Natural killer cell treated with Interleukin-12 subunit alpha and Interleukin-12 subunit beta and Interleukin-15 and Interleukin-18, amount 100 ng/mL, for 72 hours (primary cell): Measurements from ENCODE around the gene AGK. TPM values are rescaled to one million over a fixed set of nuclear protein-coding genes. Genes with fewer than 3 reads are reported as not detected.

ENCODE experiments used
- ATAC-seq, 2 donors: fragments of 150-1000 bp; cut with Tn5 transposase in 1 of 2; sonication (Bioruptor Pico), chemical (Tn5 transposase) in 1 of 2; 2 replicates each; pipeline ENCODE4 v1.10.0; 2021
- DNase-seq: peaks from one replicate; pipeline ENCODE4 v3.0.0; 2022; ENCODE audit warnings: low spot score
- H3K27ac Mint-ChIP-seq, 2 donors: 1 replicate in 1 of 2; 2 replicates in 1 of 2; pipeline ENCODE4 v1.8.0; 2022; ENCODE audit warnings: mixed read lengths in 2 of 2, mild to moderate bottlenecking in 1 of 2, moderate library complexity in 1 of 2
- H3K27me3 Mint-ChIP-seq, 2 donors: 1 replicate in 1 of 2; 2 replicates in 1 of 2; pipeline ENCODE4 v1.8.0; 2022; ENCODE audit warnings: mixed read lengths in 2 of 2
- H3K36me3 Mint-ChIP-seq: one replicate; pipeline ENCODE4 v1.8.0; 2022; ENCODE audit warnings: mixed read lengths
- H3K4me1 Mint-ChIP-seq, 2 donors: 1 replicate in 1 of 2; 2 replicates in 1 of 2; pipeline ENCODE4 v1.8.0; 2022; ENCODE audit warnings: low read depth in 2 of 2, mixed read lengths in 2 of 2, mild to moderate bottlenecking in 1 of 2
- H3K4me3 Mint-ChIP-seq: one replicate; pipeline ENCODE4 v1.8.0; 2022; ENCODE audit warnings: mixed read lengths
- H3K9me3 Mint-ChIP-seq: 2 replicates; pipeline ENCODE4 v1.8.0; 2022; ENCODE audit warnings: mixed read lengths
- total RNA-seq, 2 donors: library from RNA; stranded (reverse); gene quantifications; one replicate each; pipeline ENCODE4 v1.2.3, GENCODE V29; 2022

Gene AGK
- total RNA-seq, result 100 to 1,000 TPM in 1 of 2 donors, 10 to 100 TPM in 1; 86.9 to 140 TPM

DNA sequence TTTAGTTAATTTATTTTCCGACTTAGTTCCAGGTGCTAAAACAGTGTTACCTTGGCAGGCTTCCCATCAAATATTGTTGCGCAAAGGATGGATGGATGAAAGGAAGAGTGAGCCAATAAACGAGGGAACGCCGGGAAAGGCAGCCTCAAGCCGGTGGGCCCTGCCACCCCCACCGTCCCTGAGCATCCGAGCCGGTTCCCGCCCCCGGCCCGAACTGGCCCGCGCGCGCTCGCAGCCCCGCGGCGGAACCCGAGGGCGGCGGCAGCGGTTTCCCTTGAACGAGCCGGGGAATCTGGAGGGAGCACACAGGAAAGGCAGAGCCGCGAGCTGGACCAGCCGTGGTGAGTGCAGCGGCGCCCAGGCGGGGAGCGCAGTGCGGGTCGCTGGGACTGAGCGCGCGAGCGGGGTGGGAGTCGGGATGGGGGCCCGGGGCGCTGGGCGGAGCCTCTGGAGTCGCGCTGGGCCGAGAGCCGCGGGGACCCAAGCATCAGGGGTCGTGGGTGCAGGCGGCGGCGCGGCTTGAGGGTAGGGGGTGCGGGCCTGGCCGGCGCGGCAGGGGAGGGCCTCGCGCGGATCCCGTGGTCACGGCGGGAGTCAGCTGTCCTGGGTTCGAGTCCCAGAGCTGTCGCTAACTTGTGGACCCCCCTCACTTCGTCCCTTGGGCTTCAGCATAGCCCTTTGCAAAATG is at the start of gene AGK:
TSS of gene AGK (plus strand) at position 317 of the 688 bp plus-strand sequence. CDS start 4,057 bp downstream, outside the sequence.
- DNase-seq, result peak; percentile 85
- Mint-ChIP-seq H3K4me3 (peak within 1 kb of the TSS; percentile 93), H3K4me1 (peaks cover 41 to 42% of the 10 kb centered on the region in 2 donors), H3K27me3 (no peaks in the 10 kb centered on the region), H3K27ac (peak within 1 kb of the TSS; percentile 77 to 93), H3K9me3 (peaks cover 3% of the 10 kb centered on the region), H3K36me3 (peaks cover 43% of the 10 kb centered on the region)
- ATAC-seq, result peak; percentile 97 to 98

GRCh38 chr7:141501451-141501850 is 49.8 kb upstream of the AGK start:
- DNase-seq (no peak), ATAC-seq (no peak)
- Mint-ChIP-seq H3K4me1 (no peaks in the 10 kb centered on the region), H3K9me3 (no peaks in the 10 kb centered on the region), H3K36me3 (no peaks in the 10 kb centered on the region), H3K27ac (no peak overlapping the region), H3K4me3 (no peak overlapping the region), H3K27me3 (peaks cover 13 to 21% of the 10 kb centered on the region in 2 donors)

DNA sequence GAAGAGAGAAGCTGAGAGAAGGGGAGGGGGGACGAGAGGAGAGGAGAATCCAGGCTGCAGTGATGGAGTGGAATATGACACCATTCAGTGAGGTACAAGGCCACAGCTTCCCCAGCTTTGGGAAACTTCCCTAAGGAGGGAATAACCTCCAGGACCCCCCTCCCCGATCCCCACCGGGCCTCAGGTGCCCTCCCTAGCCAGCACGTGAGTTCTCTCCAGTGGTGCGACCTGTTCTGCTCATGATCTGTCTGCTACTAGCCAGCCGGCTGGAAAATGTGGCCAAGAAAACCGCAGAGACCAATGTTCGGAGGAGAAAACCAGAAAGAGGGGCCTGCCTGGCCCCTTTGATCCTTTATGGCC is 39.9 kb upstream of the AGK start:
- ATAC-seq, result no peak
- Mint-ChIP-seq H3K27me3 (peaks cover 53 to 69% of the 10 kb centered on the region in 2 donors), H3K4me1 (peaks cover 9 to 15% of the 10 kb centered on the region in 2 donors), H3K27ac (no peak overlapping the region), H3K4me3 (no peak overlapping the region), H3K36me3 (peaks cover 15% of the 10 kb centered on the region), H3K9me3 (peaks cover 3% of the 10 kb centered on the region)
- no peak for DNase-seq

- Mint-ChIP-seq H3K27me3 (peaks cover 55 to 73% of the 10 kb centered on the region in 2 donors), H3K4me1 (peaks cover 9 to 15% of the 10 kb centered on the region in 2 donors), H3K9me3 (peaks cover 3% of the 10 kb centered on the region), H3K27ac (no peak overlapping the region), H3K4me3 (peak overlapping the region; percentile 68), H3K36me3 (peaks cover 15% of the 10 kb centered on the region)
- no peak for DNase-seq
- ATAC-seq, result no peak
Observed at GRCh38 chr7:141511676-141512396, 39.4 kb upstream of the AGK start.

- Mint-ChIP-seq H3K27me3 (peaks cover 59 to 73% of the 10 kb centered on the region in 2 donors), H3K36me3 (peaks cover 15% of the 10 kb centered on the region), H3K4me1 (peaks cover 9 to 15% of the 10 kb centered on the region in 2 donors), H3K27ac (no peak overlapping the region), H3K4me3 (peak overlapping the region; percentile 68), H3K9me3 (peaks cover 3% of the 10 kb centered on the region)
- DNase-seq, result no peak
- ATAC-seq, result no peak
Observed at GRCh38 chr7:141512597-141512996, 38.6 kb upstream of the AGK start.

GRCh38 chr7:141513720-141514119 is 37.5 kb upstream of the AGK start:
- no peak overlapping the region for H3K4me3 Mint-ChIP-seq
- H3K4me1 Mint-ChIP-seq, result peaks cover 9 to 15% of the 10 kb centered on the region in 2 donors
- no peak for DNase-seq
- no peak overlapping the region for H3K27ac Mint-ChIP-seq
- peaks cover 51 to 70% of the 10 kb centered on the region in 2 donors for H3K27me3 Mint-ChIP-seq
- peaks cover 3% of the 10 kb centered on the region for H3K9me3 Mint-ChIP-seq
- H3K36me3 Mint-ChIP-seq, result peaks cover 15% of the 10 kb centered on the region
- no peak for ATAC-seq

- peaks cover 9 to 10% of the 10 kb centered on the region in 2 donors for H3K4me1 Mint-ChIP-seq
- H3K9me3 Mint-ChIP-seq, result peaks cover 3% of the 10 kb centered on the region
- no peak overlapping the region for H3K4me3 Mint-ChIP-seq
- DNase-seq (no peak), ATAC-seq (no peak)
- H3K36me3 Mint-ChIP-seq, result peaks cover 15% of the 10 kb centered on the region
- H3K27me3 Mint-ChIP-seq, result peaks cover 44 to 58% of the 10 kb centered on the region in 2 donors
- H3K27ac Mint-ChIP-seq, result no peak overlapping the region
Observed at GRCh38 chr7:141515941-141516340, 35.3 kb upstream of the AGK start.

GRCh38 chr7:141519623-141520022 is 31.6 kb upstream of the AGK start:
- Mint-ChIP-seq H3K27ac (peak overlapping the region in 1 of 2 donors; percentile 2), H3K4me3 (no peak overlapping the region), H3K9me3 (no peaks in the 10 kb centered on the region), H3K36me3 (no peaks in the 10 kb centered on the region), H3K4me1 (peaks cover 7 to 9% of the 10 kb centered on the region in 2 donors), H3K27me3 (peaks cover 18 to 27% of the 10 kb centered on the region in 2 donors)
- ATAC-seq (no peak), DNase-seq (no peak)

DNA sequence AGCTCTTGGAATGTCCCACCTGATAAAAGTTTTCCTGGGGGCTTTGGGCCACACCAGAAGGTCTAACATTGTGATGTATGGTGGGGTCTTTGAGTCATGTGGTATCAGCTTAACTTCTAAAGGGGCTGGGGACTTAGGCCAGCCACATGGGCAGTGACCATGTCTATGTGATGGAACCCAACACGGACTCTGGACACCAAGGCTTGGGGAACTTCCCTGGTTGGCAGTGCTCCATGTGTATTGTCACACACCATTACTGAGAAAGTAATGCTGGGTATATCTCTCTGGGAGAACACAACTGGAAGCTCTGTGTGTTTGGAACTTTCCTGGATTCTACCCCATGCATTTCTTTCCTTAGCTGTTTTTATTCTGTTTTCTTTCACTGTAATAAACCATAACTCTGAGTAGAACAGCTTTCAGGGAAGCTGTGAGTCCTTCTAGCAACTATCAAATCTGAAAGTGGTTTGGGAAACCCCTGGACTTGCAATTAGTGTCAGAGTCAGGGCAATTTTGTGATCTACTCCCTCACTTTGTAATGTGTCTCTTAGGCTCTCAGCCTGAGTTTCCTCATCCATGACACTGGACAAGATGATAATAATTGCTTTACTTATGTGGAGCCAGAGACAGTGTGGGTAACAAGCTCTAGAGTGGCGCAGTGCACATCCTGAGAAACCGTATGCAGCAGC is 28.4 kb upstream of the AGK start:
- DNase-seq (no peak), ATAC-seq (peak; percentile 73 to 82)
- Mint-ChIP-seq H3K9me3 (no peaks in the 10 kb centered on the region), H3K27ac (peak overlapping the region; percentile 32 to 70), H3K27me3 (peaks cover 15 to 23% of the 10 kb centered on the region in 2 donors), H3K4me3 (peak overlapping the region; percentile 34), H3K36me3 (no peaks in the 10 kb centered on the region), H3K4me1 (peaks cover 7 to 9% of the 10 kb centered on the region in 2 donors)

DNA sequence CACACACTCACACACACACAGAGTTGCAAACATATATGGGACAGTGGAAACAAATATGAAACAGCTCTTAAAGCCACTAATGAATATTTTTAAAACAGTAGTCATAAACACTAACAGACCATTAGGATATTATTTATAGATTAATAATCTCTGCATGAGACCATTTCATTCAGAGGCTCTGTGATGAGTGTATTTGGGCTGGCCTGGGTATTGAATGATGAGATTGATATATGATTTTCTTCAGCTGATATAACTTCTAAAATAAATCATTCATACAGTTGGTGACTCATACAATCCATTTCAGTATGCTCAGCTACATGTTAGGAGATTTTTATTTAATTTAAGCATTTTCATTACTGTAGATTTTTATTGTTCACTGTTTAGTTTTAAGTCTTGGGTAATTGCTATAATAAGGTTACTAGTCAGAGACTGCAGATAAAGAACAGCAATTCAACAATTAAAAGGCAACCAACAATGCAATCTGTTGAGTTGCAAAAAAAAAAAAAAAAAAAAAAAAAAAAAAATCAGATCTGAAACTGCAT is 25.2 kb upstream of the AGK start:
- no peak for ATAC-seq
- Mint-ChIP-seq H3K27me3 (peaks cover 14 to 15% of the 10 kb centered on the region in 2 donors), H3K27ac (no peak overlapping the region), H3K4me1 (peaks cover 7 to 11% of the 10 kb centered on the region in 2 donors), H3K4me3 (no peak overlapping the region), H3K9me3 (no peaks in the 10 kb centered on the region), H3K36me3 (no peaks in the 10 kb centered on the region)
- no peak for DNase-seq

DNA sequence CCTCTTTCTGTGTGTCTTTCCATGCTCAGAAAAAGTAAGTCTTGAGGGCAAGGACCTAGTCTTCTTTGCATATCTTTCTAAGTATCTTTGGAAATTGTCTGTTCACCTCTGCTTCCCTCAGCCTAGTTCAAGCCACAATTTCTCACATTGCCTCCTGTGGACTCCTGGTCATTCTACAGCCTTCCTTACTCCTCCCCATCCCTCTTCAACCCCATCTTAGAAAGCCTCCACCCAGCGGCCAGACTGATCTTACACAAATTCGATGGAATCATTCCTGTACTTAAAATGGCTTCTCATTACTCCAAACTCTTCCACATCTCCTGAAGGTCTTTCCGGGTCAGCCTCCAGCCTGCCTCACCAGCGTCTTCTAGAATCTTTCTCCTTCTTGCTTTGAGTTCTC is 24.1 kb upstream of the AGK start:
- no peak overlapping the region for H3K27ac Mint-ChIP-seq
- H3K4me1 Mint-ChIP-seq, result peaks cover 7 to 11% of the 10 kb centered on the region in 2 donors
- no peak overlapping the region for H3K4me3 Mint-ChIP-seq
- DNase-seq (no peak), ATAC-seq (no peak)
- H3K9me3 Mint-ChIP-seq, result no peaks in the 10 kb centered on the region
- H3K36me3 Mint-ChIP-seq, result no peaks in the 10 kb centered on the region
- H3K27me3 Mint-ChIP-seq, result peaks cover 14 to 15% of the 10 kb centered on the region in 2 donors

GRCh38 chr7:141528399-141528798 is 22.8 kb upstream of the AGK start:
- H3K9me3 Mint-ChIP-seq, result no peaks in the 10 kb centered on the region
- ATAC-seq (no peak), DNase-seq (no peak)
- no peak overlapping the region for H3K27ac Mint-ChIP-seq
- H3K27me3 Mint-ChIP-seq, result peaks cover 14 to 15% of the 10 kb centered on the region in 2 donors
- peaks cover 0 to 8% of the 10 kb centered on the region in 2 donors for H3K4me1 Mint-ChIP-seq
- H3K4me3 Mint-ChIP-seq, result no peak overlapping the region
- no peaks in the 10 kb centered on the region for H3K36me3 Mint-ChIP-seq

- Mint-ChIP-seq H3K9me3 (no peaks in the 10 kb centered on the region), H3K36me3 (no peaks in the 10 kb centered on the region), H3K27me3 (peaks cover 0 to 12% of the 10 kb centered on the region in 2 donors), H3K27ac (peak overlapping the region in 1 of 2 donors; percentile 47), H3K4me3 (no peak overlapping the region), H3K4me1 (peaks cover 1 to 8% of the 10 kb centered on the region in 2 donors)
- DNase-seq, result no peak
- ATAC-seq, result peak; percentile 69
Observed at GRCh38 chr7:141533149-141533949, 17.9 kb upstream of the AGK start.
